Stimulated activated CD8-positive, alpha-beta memory T cell treated with anti-CD3 and anti-CD28 coated beads, Interleukin-4, amount 100 ng/mL, for 24 hours (primary cell): ENCODE measurements around the gene NEDD4L.

Experiments used
- DNase-seq: peaks from one replicate; pipeline ENCODE4 v3.0.0-alpha.2; 2020; ENCODE audit warnings: low read depth

The NEDD4L gene

DNA sequence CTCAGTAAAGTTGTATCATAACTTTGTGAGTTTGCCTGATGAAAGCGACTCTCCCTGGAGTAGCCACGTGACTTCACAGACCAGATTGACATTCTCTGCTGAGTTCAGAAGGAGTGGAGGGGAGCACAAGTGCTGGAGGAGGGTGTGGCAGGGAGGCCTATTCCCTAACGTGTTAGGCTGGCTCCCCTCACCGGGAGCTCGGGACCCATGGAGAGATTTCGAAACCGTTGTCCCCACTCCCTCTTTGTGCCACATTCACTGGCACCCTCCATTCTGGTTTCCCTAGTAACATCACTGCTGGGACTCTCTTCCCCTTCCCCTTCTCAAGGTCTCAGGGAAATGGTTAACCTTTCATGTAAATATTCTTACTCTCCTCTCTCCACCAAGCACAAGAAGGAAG is 304.9 kb downstream of the NEDD4L start:
- no peak for DNase-seq

DNA sequence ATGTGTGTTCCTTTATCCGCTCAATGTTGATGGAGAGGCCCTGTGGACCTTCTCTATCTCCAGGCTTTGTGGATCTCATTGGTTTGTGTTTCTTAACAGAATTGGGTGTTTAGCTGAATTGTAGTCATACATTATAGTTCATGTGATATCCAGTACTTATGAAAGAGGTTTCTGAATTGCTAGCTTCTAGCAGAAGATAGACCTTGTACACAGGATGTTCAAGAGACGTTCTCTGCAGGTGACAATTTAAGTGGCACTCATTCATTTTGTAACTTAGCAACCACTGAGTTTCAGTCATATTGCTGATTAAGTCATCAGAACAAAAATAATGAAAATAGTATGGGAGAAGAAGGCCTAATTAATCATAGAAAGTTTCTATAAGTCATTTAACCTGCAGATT is 305.6 kb downstream of the NEDD4L start:
- DNase-seq, result no peak

DNA sequence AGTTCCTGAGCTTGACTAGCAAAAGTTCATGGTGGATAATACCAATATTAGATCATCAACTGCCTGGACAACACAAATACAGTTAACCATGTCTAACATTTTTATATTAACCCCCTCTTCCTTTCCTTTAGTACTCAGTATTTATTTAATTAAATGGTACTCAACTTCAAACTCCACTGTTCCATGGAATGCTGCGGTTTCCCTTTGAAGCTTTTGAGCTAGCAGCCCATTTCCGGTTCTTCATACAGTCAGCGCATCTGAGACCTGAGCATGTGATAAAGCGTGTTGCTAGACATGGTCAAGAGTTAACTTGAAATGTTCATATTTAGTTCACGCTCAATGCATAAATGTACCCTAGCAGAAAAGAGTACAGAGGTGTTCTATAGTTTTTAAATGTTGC is 306.5 kb downstream of the NEDD4L start:
- no peak for DNase-seq

DNA sequence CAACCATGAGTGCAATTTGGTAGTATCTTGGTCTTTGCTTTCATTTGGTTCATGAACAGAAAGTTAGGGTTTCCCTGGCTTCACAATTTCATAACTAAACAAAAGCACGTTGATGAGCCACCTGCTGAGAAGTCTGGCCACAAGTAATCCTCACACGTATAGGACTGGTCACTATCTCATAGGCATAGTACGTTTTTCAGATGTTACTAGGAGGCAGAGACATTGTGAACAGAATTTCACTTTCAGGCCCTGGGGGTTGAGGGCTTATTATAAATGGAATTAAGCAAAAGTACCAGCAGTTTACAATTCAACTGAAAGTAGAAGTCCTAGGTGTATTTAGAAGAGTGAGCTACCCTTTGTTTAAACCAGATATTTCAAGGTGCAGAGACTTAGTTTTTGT is 307.8 kb downstream of the NEDD4L start:
- DNase-seq, result no peak

DNA sequence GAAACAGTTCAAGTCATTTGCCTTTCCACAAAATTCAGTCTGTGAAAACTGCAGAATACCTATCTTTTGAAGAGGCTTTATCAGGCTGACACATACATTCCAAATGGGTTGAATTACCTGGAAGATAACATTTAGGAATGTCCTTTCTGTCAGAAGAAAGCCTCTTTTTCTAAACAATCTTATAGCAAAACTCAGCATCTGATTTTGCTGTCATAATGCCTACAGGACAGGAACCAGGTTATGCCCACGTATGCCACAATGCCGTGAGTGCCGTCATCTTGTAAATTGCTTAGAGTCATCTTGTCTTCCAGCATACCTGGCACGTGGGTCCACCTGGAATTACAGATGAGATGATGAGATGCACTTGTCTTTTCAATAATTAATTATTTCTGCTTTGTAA is 309.6 kb downstream of the NEDD4L start:
- no peak for DNase-seq

DNA sequence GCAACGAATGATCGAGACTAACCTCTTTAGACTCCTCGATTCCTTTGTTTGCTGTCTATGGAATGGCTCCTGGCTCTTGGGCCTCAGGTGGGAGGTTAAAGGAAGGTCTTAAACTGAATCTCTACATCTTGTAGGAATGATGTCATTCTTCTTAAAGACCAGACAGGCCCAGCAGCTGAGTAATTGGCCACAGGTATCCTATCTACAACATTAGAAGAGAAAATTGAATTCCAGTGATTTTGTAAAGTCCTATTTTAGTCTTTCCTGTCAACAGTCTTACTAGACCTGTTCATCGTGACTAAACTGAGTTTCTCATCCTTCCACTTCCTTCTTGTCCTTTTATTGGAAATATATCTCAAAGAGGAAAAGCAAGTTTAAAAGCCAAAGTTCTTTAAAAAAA is 310.0 kb downstream of the NEDD4L start:
- no peak for DNase-seq

DNA sequence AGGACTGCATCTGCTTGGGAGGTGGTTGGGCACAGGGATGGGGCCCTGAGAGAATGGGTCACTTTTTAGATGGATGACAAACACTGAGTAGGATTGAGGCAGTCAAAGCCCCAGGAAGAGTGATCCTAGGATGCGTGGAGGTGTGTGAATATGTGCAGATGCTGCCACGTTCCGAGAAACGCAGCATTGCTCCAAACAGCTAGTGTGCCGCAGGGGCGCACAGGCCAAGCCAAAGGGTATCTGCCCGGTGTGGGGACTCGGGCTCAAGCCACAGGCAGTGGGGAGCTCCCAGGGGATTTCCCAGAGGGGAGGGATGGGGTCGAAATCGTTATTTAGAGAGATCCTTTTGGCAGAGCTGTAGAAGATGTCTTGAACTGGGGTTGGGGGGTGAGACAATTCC is 310.8 kb downstream of the NEDD4L start:
- no peak for DNase-seq

DNA sequence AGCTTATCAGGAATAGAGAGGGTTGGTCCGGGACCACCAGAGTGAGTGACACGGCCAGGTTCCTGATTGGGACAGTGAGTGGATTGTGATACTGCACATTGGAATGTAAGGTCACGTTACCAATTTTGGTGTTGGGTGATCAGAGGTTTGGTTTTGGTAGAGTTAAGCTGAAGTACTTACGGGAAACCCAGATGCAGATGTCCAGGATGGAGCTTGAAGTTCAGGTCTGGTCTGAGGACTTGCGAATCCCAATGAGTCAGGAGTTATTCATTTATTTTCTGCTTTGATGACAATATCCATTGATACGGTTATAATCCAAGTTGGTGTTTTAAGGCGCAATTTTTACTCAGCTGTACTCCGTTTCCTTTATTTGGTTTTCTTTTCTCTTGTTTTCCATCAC is 311.2 kb downstream of the NEDD4L start:
- no peak for DNase-seq

DNA sequence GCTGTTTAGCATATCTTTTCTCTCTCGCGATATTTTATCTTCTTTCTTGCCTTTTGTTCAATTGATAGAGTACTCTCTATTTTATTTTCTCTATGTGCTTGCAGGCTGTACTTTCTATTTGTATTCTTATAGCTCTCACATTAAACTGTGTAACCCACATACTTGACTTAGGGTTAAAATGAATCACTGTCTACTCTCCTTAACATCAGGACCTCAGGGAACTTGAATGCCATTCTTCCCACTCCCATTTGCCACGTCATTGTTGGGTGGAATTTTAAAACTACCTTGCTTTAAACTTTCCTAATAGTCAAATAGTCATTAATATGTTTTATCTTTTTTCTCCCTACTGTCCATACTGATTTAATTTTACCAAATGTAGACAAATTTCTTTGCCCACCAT is 315.2 kb downstream of the NEDD4L start:
- no peak for DNase-seq

DNA sequence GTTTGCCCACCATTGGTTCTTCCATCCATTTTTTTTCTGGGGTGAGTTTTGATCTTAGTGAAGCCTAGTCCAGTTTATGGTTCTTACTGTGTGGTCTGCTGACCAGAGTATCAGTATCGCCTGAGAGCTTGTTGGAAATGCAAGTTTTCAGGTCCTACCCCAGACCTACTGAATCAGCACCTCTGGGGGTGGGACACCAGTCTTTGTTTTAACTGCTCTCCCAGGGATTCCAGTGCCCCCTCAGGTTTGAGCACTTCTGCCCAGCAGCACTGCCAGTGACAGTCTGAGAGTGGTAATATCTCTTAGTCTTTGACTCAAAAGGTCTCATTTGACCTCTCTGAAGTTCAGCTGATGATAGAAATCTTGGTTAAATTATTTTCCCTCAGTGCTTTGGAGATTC is 315.6 kb downstream of the NEDD4L start:
- DNase-seq, result no peak

DNA sequence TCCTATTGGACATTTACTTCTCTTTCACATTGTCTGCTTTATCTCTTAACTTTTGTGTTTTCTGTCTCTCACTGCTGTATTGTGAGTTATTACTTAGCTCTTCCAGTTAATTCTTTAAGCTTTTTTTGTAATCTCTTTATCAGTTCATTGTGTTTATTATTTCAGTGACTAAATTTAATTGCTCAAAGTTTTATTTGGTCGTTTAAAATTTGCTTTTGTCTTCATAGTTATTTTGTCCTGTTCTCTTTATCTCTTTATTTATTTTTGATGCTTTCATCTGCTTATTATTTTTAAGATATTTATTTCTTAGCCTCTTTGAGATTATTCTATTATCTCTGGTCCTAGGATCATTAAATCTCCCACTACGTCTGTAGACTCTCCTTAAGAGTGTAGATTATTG is 316.3 kb downstream of the NEDD4L start:
- no peak for DNase-seq

DNA sequence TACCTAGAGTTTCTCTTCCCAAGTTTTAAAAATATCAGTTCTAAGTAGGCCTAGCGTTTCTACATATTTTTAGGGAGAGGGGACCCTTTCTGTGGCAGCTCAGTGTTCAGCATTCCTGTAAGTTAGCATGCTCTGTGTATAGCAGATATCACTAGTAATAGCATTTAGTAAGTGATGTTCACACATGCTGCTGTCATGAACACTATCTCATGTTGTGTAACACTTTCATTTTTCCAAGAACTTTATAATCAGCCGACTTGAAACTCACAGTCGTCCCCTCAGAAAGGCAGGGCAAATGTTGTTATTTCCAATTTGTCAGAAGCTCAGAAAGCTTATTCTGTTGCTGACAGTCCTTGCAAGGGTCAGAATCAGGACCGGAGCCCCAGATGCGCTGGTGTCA is 317.2 kb downstream of the NEDD4L start:
- DNase-seq, result no peak

DNA sequence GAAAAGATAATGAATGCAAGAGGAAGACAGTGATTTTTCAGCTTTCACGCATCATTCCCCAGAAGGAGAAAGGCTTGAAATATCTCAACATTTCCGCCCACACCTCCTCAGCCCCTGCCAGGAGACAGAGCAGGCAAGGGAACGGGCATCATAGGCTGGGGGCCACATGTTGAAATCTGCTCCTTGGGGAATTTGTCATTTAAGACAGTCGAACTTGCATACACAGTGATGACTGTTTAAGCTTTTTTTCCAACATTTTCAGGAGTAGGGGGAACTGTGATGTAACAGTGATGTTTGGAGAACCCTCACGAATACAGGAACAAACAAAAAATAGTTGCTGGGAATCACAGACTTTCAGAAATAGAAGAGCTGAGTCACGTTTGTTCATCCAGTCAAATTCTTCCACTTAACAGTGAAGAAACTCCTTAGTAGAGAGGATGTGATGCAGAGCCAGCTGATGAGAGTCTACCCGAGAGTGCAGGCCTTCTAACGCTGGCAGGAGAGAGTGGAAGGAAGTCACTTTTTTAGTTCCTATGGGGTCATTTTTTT is 318.1 kb downstream of the NEDD4L start:
- DNase-seq, result no peak

DNA sequence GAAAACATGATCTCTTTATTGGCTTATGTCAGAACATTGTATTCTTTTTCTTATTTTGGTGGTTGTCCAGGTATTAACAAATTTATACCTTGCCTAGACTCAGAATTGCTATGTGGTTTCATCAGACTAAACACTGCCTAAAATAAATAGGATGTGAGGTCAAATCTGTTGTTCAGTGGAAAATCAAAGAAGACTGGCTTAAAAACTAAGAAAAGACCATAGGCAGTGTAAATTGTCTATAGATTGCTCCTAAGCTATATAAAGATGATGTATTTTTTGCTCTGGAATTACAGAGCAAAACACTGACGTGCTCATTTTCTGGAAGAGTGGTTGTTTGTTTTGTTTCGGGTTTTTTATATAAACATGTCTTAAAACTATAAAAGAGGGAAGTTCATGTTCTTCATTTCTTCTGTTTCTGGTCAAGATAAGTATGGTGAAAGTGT is 318.8 kb downstream of the NEDD4L start:
- DNase-seq, result no peak

DNA sequence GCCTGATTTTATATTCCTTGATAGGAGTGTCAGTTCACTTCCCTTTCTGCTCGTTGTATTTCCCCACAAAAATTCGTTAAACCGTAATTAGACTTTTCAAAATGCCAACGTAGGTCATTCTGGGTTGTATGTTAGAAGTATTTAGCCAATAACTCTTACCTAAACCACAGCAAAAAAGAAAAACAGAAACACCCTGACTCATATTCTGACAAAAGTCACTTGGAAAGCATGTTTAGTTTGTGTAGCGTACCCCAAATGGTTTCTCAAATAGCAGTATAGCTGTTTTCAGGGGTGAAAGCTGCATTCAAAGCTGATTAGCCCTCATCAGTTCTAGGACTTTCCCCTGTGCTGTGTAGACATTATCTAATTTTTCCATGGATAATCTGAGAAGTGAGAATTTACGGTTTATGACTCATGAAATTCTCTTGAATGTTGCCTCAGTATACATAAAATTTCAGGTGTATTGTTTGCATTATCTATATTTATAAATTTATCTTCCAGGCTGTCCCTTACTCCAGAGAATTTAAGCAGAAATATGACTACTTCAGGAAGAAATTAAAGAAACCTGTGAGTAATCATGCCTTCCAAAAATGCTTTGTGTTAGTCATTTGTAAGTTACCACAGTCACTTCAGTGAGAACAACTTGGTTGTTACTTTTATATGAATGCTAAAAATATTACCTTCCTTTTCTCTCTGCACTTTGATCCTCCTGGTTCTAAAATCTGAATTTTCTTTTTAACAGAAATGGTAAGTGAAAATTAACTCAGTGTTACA is 319.9 kb downstream of the NEDD4L start:
- DNase-seq, result no peak

DNA sequence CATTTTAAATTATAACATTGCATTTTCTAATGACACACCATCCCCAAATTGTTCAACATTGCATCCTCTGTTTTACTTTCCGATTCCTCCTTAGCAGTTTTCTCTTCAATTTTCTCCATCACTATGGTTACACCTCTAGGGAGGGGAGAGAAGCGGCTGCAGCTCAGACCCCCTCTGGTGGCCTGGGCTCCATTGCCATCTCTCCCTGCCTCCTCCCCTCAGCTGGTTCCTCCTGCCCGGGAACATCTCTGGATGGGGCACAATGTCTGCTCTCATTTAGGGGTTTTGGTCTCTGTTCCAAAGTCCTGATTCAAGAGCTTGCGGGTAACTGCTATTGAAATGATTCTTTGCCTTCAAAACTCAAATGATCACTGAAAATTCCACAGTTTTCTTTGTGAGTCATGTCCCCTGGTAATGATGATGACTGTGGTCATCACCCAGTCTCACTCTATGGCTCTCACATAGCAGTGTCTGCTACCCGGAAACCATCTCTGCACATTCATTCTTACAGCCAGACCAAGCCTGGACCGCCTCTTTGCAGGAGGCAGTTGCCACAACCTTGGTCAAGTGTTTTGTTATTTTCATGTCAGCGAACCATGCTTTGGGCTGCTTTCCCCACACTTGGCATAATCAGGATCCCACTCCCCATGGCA is 321.0 kb downstream of the NEDD4L start:
- DNase-seq, result no peak

DNA sequence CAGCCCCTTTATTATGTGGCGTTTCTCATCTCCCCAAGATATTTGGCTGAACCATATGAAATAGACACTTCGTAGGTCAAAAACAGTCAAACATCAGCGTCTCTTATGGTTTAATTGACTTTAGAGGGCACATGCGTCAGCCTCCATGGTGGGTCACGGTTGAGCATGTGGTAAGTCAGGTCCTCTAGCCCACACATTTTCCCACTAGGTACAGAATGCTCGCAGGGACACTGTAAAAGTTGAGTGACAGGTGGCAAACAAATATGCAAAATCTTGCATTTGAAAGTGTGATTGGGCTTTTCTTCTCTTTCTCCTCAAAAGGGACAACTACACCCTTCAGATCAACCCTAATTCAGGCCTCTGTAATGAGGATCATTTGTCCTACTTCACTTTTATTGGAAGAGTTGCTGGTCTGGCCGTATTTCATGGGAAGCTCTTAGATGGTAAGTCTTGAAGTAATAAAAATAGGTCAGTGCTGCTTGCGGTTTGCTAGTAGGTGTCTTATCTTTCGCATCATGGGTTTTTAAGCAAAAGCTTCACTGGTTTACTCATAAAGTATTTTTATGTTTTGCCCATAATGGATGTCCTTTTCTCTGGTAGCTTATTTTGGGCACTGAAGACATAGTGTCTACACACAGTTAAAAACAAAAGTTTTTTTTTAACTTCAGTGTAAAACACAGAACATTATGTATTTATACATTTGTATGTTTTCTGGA is 323.6 kb downstream of the NEDD4L start:
- DNase-seq, result no peak

DNA sequence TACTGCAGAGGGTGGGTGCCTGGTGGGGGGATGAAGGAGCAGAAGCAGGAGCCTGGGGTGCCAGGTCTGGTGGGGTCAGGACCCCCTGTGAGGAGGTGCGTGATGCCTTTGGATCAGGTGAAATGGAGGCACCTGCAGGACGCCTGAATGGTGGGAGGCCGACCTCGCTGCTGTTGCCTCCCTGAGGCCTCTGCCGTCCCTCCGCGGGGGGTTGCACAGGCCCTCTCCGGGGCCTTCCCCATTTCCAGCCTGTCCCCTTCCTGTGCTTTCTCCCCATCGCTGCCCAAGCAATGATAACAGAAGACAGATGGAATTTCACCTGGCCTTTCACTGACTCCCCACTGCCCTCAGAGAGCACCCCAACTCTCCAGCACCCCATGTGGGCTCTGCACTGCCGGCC is 325.6 kb downstream of the NEDD4L start:
- DNase-seq, result no peak

DNA sequence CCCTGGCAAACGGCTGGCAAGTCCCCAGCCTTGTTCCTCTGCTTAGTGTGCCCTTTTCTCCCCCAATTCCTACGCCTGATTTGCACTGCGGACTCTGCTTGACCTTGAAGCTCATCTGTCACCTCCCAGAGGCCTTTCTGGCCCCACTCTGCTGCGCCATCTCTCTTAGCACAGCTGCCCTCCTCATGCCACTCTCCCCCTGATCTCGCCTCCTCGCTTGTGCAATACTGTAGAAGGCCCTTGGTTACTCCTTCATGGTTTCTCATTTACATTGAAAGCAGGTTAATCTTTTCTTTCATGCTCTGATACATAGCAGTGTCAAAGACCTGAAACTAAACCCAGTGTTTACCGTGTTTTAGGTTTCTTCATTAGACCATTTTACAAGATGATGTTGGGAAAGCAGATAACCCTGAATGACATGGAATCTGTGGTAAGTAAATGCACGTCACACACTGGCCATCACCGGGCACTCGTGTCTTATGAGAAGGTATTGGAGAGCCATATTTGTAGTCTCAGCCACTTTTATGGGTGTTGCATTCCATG is 326.1 kb downstream of the NEDD4L start:
- DNase-seq, result no peak

DNA sequence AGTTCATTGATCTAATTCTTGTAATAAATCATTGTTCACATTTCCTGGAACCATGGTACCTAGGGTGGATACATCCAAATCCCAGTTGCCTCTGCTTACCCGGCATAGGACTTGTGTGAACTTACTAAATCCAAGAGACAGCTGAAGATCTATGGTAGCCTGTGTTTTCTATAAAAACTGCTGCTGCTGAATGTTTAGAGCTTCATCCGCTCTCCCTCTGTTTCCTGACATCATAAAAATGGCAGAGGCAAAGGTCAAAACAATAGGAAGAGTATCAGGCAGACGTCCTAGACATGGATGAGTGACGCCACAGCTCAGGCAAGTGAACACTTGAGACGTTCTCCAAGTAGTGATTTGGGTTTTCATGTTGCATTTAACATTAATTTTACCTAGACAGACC is 326.6 kb downstream of the NEDD4L start:
- DNase-seq, result no peak

DNA sequence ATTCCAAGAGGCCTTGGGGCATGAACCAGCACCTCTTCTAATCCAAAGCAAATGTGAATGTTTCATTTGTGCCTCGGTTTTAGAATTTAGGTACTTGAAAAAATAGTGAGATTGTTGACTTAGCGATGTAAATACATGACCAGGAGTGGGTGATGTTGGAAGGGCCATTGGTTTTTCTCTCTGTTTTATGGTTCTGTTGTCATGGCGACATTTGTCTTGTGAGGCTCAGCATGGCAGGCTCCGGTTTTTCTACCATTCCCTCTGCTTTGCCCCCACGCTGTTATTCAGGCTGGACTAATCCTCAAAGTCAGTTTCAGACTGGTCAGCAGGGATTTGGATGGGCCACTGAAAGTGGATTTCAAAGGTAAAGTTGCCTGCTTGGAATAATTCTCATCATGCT is 329.5 kb downstream of the NEDD4L start:
- no peak for DNase-seq

DNA sequence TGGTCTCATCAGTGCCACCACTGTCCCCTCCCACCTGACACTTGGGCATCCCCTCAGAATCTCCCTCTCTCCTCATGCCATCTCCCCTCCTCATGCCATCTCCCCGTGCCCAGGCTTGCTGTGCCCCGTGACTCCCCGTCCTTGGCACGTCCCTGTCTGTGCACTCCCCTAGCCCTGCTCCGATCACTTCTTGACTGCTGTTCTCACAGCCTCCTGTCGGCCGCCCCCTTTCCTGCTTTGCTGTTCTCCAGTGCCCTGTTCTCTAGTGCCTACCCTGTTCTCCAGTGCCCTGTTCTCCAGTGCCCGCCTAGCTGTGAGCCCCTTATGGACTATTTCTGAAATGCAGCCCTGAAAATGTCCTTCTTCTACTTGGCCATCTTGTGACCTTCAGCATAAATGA is 331.0 kb downstream of the NEDD4L start:
- DNase-seq, result no peak
